HG02885 (cell line): Measurements from ENCODE around the gene BHLHA9.
"Not testable (repeated sequence)": the region's sequence is repeated elsewhere in the genome, so short reads cannot be mapped to it uniquely, and the experiment has no call there.

Experiments used
- ATAC-seq: cut with Tn5 transposase; IDR thresholded peaks from one replicate; pipeline ENCODE4 v1.9.1; 2021; ENCODE audit warnings: mild to moderate bottlenecking; ENCODE audit not compliant: unreplicated experiment, poor library complexity

Gene BHLHA9

DNA sequence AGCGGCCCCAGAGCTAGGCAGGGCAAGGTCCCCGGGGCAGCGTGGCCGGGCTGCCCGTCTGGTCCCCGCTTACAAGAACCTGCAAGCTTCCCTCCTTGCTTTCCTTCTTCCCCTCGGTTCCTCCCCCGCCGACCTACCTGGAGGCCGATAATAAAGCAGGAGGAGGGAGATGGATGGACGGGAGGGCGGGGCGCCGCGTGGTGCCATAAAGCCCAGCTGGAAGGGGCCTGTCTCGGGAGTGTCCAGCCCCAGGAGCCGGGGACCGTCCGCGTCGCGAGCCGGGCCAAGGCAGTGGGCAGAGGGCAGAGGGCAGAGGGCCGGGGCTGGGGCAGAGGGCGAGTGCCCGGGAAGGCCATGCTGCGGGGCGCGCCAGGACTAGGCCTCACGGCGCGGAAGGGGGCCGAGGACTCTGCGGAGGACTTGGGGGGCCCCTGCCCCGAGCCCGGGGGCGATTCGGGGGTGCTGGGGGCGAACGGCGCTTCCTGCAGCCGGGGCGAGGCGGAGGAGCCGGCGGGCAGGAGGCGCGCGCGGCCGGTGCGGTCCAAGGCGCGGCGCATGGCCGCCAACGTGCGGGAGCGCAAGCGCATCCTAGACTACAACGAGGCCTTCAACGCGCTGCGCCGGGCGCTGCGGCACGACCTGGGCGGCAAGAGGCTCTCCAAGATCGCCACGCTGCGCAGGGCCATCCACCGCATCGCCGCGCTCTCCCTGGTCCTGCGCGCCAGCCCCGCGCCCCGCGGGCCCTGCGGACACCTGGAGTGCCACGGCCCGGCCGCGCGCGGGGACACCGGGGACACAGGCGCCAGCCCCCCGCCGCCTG, at the start of gene BHLHA9:
Gene BHLHA9, plus strand, starts transcription at position 235 of the 820 bp plus-strand sequence. Its CDS starts 120 bp downstream, at position 355.
- ATAC-seq = no peak

DNA sequence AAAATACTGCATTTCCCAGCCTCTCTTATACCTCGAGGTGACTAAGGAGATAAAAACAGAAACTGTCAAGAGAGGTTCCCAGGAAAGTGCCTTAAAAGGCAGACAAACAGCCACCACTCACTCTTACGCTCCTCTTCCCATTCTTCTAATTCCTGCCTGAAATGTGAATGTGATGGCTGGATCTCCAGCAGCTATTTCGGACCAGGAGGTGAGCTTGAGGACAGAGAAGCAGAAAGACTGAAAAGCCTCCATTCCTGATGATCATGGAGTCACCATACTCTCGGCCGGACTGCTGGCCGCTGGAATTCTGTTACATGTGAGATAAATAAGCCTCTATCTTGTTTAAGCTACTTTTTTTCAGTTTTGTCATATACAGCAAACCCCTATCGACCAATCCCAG, 49.0 kb upstream of the BHLHA9 start:
- no peak for ATAC-seq

DNA sequence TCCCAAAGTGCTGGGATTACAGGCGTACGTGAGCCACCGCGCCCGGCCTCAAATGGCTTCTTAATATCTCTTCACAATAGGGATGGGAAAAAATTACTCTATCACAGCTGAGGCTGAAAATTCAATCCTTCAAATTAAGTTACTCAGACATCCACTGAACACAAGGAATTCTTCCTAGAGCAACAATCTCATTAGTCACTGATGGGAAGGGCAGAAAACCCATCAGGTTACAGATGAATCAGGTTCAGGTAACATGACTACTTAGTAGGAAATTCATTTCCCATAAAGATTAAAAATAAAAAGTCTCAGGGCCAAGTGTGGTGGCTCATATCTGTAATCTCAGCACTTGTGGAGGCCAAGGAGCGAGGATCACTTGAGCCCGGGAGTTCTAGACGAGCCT, 47.9 kb upstream of the BHLHA9 start:
- no peak for ATAC-seq

DNA sequence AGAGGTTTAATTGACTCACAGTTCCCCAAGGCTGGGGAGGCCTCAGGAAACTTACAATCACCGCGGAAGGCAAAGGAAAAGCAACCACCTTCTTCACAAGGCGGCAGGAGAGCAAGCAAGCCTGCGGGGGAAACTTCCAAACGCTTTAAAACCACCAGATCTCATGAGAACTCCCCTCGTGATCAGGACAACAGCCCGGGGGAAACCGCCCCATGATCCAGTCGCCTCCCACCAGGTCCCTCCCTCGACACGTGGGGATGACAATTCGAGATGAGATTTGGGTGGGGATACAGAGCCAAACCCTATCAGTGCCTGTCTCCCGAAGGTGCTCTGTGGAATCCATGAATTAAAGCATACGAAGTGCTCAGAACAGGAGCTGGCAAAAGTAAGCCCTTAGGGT, 46.6 kb upstream of the BHLHA9 start:
- ATAC-seq = no peak

DNA sequence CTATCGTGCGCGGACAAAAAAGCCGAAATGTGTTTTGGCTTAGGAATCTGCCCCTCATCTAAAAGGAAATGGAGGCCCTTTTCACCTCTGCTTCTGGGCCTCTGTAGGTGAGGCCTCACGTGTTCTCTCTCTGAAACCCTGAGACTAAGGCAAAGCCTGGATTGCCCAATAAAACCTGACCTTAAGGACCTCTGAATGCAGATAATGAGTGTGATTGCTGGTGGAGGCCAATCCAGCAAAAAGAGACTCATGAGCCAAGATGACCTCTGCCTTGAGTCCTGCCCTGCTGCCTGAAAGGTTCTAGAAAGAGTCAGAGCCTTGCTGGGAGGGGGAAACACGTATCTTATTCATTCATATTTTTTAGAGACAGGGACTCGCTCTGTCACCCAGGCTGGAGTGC, 45.9 kb upstream of the BHLHA9 start:
- no peak for ATAC-seq

DNA sequence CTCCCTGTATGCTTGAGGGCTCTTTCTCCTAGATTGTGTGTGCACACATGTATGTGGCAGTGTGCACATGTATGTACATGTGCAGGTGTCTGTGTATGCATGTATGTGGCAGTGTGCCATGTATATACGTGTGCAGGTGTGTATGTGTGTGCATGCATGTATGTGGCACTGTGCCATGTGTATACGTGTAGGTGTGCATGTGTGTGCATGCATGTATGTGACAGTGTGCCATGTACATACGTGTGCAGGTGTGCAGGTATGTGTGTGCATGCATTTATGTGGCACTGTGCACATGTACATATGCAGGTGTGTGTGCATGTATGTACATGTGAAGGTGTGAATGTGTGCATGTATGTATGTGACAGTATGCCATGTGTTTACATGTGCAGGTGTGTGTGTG, 43.9 kb upstream of the BHLHA9 start:
- no peak for ATAC-seq

DNA sequence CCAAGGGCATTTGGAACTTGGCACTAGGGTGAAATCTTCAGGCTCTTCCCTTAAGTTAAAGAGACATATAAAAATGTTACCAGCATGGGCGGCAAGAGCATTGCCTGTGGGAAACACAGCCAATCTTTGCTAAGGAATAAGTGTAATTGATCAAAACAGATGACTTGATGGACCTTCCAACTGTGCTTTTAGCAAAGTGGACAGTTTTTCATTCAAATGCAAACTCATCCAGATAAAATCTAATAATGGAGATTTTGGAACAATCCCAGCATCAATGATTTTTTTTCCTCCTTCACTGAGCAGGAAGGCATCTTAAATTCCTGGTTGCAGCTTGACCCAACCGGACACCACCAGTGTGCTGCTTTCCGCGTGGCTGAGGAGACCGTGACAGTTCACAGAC, 42.9 kb upstream of the BHLHA9 start:
- ATAC-seq = no peak

DNA sequence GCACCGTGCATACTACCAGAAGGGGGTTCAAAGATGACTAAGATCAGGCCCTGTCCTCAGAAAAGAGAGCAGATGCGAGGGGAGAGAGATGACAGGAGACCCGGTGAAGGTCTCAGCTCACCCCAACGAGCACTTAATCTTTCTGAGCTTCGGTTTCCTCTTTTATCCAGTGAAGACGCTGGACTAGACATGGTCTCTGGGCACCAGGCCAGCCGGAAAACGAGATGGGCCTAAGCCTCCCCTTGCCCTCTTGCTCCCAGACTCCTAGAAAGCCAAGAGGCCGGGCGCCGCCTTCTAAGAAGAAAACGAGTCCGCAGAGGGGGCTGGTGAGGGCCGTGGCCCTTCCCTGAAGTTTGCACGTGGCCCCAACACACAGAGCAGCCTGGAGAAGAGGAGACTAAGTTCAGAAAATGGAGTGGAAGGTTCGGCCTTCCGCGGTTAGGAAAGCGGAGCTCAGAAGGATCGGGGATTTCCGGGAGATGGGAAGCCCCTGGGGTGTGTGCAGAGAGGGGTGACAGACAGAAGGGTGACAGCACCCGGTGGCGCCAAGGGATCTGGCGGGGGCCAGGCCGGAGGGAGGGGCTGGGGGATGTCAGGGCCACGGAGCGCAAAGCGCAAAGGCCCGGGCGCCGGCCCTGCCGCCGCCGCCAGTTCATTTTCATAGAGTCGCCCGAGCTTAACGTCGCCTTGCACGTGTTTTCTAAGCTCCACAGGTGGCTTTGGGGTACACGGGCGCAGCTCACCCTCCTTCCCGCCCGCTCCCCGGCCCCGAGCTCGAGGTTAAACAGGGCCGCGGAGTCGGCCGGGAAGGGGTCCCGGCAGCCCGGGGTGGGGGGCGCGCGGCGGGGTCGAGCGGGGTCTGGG, 42.1 kb upstream of the BHLHA9 start:
- peak; percentile 39 for ATAC-seq

DNA sequence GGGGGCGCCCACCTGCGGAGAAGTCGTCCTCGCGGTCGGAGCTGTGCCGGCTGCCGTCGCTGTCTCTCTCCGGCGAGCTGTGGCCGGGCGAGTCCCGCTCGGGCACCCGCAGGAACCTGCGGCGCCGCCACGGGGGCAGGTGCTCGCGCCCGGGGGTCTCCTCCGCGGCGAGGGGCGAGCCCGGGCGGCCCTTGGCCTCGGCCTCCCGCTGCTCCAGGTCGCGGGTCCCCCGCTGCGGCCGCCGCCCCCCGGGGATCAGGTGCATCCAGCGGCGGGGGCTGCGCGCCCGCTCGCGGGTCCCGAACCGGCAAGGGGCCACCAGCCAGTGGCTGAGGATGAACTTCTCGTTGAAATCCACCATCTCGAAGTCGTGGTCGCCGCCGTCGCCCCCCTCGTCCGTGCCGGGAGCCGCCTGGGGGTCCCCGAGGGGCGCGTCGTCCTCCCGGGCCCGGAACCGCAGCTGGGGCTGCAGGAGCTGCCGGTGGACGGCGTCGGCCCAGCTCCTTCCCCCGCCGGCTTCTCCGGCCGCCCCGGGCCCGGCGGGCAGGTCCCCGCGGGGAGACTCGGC, 41.4 kb upstream of the BHLHA9 start:
- peak; percentile 22 for ATAC-seq

DNA sequence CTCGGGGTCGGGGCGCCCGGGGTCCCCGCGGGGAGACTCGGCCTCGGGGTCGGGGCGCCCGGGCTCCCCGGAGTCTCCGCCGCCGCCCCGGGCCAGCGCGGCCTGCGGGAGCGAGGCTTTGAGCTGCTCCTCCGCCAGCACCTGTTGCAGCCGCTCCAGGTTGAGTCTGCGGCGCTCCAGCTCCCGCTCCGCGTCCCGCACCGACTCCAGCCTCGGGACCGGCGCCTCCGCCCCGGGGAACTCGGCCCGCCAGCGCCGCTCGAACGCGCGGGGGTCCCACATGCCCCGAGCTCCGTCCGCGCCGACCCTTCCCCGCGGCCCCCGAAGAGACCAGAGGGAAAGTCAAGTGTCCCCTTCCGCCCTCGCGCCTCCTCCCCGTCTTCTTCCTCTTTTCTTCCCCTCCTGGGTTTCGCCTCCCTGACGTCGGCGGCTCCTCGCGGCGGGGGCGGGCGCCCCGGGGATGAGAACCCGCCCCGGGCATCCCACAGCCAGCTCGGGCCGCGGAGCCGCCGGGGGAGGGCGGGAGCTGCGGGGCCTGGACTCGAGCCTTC, 40.8 kb upstream of the BHLHA9 start:
- ATAC-seq = peak; percentile 50

DNA sequence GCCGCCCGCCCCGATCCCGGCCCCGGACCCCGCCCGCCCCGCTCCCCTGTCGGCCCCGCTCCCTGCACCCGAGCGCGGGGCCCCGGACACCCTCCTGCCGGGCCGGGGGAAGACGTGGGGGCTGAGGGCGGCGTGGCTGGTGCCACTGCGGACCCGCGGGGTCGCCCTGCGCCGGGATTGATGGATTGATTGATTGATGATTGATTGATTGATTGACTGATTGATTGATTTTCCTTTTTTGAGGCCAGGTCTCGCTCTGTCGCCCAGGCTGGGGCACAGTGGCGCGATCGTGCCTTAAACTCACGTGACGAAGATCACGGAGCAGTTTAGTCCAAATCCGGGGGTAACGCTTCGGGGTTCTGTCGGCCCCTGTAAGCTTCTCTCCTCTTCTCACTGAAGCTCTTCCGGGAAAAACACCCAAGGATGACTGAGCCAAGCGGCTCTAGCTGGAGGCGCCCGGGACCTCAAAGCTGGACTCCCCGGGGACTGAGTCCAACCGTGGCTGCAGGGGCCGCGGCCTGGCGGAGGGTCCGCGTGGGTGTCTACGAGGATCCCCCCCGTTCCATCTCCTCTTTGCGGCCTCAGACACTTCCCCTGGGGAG, 40.2 kb upstream of the BHLHA9 start:
- ATAC-seq = no peak

DNA sequence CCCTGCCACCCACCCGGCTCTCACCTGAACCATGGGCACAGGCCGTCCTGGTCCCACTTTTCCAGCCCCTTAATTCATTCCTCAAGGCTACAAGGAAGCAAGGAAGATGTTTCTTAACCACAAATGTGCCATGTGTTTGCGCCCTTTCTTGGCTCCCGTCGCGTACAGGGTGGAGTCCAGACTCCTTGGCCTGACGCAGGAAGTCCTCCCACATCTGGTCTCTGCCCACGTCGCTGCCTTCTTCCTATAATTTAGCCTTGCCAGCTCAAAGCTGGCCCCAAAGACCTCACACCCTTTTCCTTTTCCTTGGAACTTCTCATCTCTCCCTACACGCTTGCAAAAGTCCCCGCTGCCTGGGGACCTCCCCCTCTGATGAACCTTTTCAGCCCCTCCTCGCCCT, 38.8 kb upstream of the BHLHA9 start:
- ATAC-seq = no peak

DNA sequence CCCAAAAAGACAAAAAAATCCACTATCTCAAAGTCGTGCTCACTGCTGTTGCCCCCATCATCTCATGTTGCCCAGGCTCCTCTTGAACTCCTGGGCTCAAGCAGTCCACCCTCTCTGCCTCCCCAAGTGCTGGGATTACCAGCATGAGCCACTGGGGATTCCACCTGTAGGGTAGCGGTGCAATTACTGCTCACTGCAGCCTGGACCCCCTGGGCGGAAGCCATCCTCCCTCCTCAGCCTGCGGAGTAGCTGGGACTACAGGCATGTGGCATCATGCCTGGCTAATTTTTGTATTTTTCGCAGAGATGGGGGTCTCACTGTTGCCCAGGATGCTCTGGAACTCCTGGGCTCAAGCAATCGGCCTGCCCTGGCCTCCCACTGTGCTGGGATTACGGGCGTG, 37.9 kb upstream of the BHLHA9 start:
- no peak for ATAC-seq

DNA sequence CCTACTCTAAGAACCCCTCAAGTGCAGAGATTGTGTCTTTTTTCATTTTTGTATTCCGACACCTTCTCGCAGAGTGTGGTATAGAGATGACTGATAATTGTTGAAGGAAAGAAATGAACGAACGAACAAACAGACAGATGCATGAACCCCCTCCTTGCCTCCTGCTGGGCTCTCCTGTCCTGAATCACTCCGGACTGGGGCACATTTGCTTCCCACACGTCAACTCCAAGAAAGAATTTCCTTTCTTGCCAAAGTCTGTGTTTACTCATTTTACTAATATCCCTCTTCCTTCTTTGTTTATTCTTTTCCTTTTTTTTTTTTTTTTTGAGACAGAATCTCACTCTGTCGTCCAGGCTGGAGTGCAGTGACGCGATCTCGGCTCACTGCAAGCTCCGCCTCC, 37.5 kb upstream of the BHLHA9 start:
- ATAC-seq = no peak

DNA sequence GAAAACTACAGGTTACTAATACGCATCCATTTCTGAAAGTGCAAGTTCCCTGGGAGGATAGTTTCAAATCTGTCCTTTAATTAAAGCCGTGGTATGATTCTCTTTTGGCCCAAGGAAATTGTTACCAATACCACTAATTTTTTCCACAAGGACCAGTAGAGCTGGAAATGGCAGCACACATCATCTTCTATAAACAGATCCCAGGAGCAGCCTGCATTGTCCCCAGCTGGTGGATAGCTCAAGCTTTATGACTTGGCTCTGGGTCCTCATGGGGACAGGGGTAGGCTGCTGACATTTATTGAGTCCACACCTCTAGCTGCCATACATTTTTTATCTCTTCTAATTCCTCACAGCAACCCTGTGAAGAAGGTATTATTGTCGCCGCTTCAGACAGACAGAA, 35.8 kb upstream of the BHLHA9 start:
- no peak for ATAC-seq

DNA sequence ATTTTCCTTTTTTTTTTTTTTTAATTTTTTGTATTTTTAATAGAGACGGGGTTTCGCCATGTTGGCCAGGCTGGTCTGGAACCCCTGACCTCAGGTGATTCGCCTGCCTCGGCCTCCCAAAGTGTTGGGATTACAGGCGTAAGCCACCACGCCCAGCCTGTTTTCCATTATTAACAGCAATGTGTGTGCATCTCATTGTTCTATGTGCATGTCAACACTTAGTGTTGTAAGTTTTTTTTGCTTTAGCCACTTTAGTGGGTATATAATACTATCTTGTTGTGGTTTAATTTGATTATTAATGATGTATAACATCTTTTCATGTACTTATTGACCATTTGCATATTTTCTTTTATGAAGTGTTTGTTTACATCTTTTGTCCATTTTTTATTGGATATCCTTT, 32.8 kb upstream of the BHLHA9 start:
- no peak for ATAC-seq

DNA sequence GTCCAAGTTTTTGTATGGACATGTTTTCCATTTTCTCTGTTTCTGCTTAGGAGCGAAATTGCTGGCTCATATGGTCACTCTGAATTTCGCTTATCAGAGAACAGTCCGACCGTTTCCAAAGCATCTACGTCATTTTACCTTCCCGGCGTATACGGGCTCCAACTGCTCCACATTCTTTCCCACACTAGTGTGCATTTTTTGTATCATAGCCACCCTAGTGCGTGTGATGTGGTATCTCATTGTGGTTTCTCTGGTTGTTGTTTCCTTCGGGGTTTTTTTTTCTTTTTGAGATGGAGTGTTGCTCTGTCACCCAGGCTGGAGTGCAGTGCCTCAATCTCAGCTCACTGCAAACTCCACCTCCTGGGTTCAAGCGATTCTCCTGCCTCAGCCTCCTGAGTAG, 31.0 kb upstream of the BHLHA9 start:
- no peak for ATAC-seq

DNA sequence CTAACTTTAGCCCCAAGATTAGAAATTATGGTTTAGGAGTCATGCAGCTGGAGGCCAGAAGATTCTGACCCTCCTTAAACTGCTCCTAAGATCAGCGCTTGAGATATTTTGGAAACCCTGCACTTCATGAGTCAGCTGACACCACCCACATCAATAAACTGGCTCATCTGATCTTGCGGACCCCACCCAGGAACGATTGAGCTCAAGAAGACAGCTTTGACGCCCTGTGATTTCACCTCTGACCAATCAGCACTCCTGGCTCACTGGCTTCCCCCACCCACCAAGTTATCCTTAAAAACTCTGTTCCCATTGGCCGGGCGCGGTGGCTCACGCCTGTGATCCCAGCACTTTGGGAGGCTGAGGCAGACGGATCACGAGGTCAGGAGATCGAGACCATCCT, 29.8 kb upstream of the BHLHA9 start:
- not testable (repeated sequence) for ATAC-seq

DNA sequence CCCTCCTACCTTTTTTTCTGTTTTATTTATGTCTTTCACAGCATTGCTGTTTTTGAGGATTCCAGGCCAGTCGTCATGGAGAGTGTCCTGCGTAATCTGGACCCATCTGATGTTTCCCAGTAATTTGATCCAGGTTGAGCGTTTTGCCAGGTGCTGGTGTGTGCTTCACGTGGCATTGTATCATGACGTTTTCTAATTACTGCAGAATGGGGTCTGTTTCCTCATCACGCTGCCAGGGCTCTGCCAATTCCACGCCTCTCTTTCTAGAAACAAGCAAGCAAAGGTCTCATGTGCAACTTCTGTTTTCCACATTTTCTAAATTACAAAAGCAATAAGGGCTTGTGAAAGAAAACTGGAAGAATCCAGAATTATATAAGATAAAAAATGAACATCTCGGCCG, 28.3 kb upstream of the BHLHA9 start:
- no peak for ATAC-seq

DNA sequence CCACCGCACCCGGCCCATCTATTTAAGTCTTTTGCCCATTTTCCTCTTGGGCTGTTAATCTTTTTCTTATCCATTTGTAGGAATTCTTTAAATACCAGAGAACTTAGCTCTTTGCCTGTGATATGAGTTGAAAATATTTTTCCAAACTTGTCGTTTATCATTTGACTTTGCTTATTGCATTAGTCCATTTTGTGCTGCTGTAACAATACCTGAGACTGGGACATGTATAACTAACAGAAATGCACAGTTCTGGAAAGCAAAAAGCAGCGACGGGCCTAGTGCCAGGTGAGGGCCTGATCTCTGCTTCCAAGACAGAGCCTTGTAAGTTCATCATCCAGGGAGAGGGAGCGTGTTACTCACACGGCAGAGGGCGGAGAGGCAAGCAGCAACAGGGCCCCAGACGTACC, 25.6 kb upstream of the BHLHA9 start:
- no peak for ATAC-seq
